ENCODE results near the gene TMC3. TPM values are rescaled to one million over a fixed set of nuclear protein-coding genes. Genes with fewer than 3 reads are reported as not detected.

The TMC3 gene
- polyA plus RNA-seq, 1 of the 3 experiments (the other 2 are of a cell fraction): not detected

GRCh38 chr15:81407718-81408117 lies 33.7 kb upstream of the TMC3 start:
- no peaks in the 10 kb centered on the region for H4K20me1 ChIP-seq (ENCODE audit: insufficient read depth)
- ChIA-PET CTCF (interaction anchor here (1.0 to 7.3 kb wide), 5 partner anchors 7 to 1123 kb away, joined by 3 to 93 read pairs (median 38); no protein-coding TSS in a partner anchor), POLR2A (no interaction called here)
- no peaks in the 10 kb centered on the region for H3K79me2 ChIP-seq (ENCODE audit: insufficient read depth)
- no peaks in the 10 kb centered on the region for H3K9me3 ChIP-seq
- TF ChIP-seq, protein P1, sequence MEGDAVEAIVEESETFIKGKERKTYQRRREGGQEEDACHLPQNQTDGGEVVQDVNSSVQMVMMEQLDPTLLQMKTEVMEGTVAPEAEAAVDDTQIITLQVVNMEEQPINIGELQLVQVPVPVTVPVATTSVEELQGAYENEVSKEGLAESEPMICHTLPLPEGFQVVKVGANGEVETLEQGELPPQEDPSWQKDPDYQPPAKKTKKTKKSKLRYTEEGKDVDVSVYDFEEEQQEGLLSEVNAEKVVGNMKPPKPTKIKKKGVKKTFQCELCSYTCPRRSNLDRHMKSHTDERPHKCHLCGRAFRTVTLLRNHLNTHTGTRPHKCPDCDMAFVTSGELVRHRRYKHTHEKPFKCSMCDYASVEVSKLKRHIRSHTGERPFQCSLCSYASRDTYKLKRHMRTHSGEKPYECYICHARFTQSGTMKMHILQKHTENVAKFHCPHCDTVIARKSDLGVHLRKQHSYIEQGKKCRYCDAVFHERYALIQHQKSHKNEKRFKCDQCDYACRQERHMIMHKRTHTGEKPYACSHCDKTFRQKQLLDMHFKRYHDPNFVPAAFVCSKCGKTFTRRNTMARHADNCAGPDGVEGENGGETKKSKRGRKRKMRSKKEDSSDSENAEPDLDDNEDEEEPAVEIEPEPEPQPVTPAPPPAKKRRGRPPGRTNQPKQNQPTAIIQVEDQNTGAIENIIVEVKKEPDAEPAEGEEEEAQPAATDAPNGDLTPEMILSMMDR (IDR thresholded peaks at IDR 0.05): no peak
- no peak for TF ChIP-seq RAD21 (IDR thresholded peaks at IDR 0.05; ENCODE audit: low read length)
- TF ChIP-seq, protein P2, sequence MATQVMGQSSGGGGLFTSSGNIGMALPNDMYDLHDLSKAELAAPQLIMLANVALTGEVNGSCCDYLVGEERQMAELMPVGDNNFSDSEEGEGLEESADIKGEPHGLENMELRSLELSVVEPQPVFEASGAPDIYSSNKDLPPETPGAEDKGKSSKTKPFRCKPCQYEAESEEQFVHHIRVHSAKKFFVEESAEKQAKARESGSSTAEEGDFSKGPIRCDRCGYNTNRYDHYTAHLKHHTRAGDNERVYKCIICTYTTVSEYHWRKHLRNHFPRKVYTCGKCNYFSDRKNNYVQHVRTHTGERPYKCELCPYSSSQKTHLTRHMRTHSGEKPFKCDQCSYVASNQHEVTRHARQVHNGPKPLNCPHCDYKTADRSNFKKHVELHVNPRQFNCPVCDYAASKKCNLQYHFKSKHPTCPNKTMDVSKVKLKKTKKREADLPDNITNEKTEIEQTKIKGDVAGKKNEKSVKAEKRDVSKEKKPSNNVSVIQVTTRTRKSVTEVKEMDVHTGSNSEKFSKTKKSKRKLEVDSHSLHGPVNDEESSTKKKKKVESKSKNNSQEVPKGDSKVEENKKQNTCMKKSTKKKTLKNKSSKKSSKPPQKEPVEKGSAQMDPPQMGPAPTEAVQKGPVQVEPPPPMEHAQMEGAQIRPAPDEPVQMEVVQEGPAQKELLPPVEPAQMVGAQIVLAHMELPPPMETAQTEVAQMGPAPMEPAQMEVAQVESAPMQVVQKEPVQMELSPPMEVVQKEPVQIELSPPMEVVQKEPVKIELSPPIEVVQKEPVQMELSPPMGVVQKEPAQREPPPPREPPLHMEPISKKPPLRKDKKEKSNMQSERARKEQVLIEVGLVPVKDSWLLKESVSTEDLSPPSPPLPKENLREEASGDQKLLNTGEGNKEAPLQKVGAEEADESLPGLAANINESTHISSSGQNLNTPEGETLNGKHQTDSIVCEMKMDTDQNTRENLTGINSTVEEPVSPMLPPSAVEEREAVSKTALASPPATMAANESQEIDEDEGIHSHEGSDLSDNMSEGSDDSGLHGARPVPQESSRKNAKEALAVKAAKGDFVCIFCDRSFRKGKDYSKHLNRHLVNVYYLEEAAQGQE (IDR thresholded peaks at IDR 0.05; ENCODE audit: low read depth, low read length): no peak
- TF ChIP-seq RXRA (IDR thresholded peaks at IDR 0.05; ENCODE audit: borderline replicate concordance, low read depth): no peak
- TF ChIP-seq, protein P3, sequence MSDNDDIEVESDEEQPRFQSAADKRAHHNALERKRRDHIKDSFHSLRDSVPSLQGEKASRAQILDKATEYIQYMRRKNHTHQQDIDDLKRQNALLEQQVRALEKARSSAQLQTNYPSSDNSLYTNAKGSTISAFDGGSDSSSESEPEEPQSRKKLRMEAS (IDR thresholded peaks at IDR 0.05; ENCODE audit: low read depth): no peak
- TF ChIP-seq USF2 (IDR thresholded peaks at IDR 0.05; ENCODE audit: borderline replicate concordance, low read depth, low read length): no peak
- TF ChIP-seq RCOR1 (IDR thresholded peaks at IDR 0.05; ENCODE audit: low read length): no peak
- no peak for TF ChIP-seq SIN3A (IDR thresholded peaks at IDR 0.05; ENCODE audit: borderline replicate concordance, low read depth, low read length)
- no peak for TF ChIP-seq SMC3 (IDR thresholded peaks at IDR 0.05; ENCODE audit: low read depth, low read length)
- H3K27me3 ChIP-seq (ENCODE audit: insufficient read depth): no peaks in the 10 kb centered on the region
- H3K36me3 ChIP-seq (replicated peaks in 1 of 2; ENCODE audit: control insufficient read depth in 1 of 2, insufficient read depth in 2 of 2, low read length in 1 of 2): no peaks in the 10 kb centered on the region
- H3K4me3 ChIP-seq (ENCODE audit: low read depth in 2 of 2, low read length in 1 of 2): no peak overlapping the region
- no peaks in the 10 kb centered on the region for H3F3A ChIP-seq (replicated peaks; ENCODE audit: insufficient read depth)
- 59% methylated on average over 10 of the region's 10 CpGs for WGBS (ENCODE audit: low lambda C conversion rate)
- H3K9ac ChIP-seq: no peak overlapping the region
- no peaks in the 10 kb centered on the region for H3K9me2 ChIP-seq
- H3K4me2 ChIP-seq: no peak overlapping the region
- H3K4me1 ChIP-seq (ENCODE audit: control insufficient read depth in 1 of 2, insufficient read depth in 2 of 2, low read depth in 1 of 2, low read length in 1 of 2): peaks cover 0 to 17% of the 10 kb centered on the region in 2 experiments; a peak in 2 of 4 replicates
- no peak overlapping the region for H3K27ac ChIP-seq (ENCODE audit: low read depth in 2 of 2, low read length in 1 of 2)
- no peak for DNase-seq
- H2AFZ ChIP-seq (ENCODE audit: low read depth): no peak overlapping the region

DNA sequence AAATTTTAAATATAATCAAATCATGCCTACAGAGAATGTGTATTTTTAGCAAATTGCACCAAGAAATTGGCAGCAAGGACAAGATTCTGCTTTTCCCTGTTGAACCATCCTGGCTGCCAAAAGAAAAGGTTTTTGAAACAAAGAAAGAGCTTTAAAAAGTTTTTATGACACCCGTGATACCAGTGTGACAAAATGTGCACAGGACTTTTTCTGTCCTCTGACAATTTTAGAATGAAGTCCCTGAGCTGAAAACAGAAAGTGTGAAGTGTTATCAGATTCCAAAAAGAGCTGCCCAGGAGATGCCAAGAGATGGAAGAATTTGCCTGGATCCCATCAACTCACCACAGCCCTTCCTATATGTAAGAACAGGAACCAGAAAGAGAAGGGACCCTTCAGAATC lies 33.2 kb upstream of the TMC3 start:
- H4K20me1 ChIP-seq (ENCODE audit: insufficient read depth): no peaks in the 10 kb centered on the region
- H3K4me1 ChIP-seq (ENCODE audit: control insufficient read depth in 1 of 2, insufficient read depth in 2 of 2, low read depth in 1 of 2, low read length in 1 of 2): peaks cover 0 to 17% of the 10 kb centered on the region in 2 experiments; a peak in 2 of 4 replicates
- no peaks in the 10 kb centered on the region for H3K9me2 ChIP-seq
- TF ChIP-seq, protein P4, sequence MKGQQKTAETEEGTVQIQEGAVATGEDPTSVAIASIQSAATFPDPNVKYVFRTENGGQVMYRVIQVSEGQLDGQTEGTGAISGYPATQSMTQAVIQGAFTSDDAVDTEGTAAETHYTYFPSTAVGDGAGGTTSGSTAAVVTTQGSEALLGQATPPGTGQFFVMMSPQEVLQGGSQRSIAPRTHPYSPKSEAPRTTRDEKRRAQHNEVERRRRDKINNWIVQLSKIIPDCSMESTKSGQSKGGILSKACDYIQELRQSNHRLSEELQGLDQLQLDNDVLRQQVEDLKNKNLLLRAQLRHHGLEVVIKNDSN (IDR thresholded peaks at IDR 0.05; ENCODE audit: borderline replicate concordance, low read depth): no peak
- TF ChIP-seq NFIC (IDR thresholded peaks at IDR 0.05; ENCODE audit: borderline replicate concordance): no peak
- TF ChIP-seq, protein P5, sequence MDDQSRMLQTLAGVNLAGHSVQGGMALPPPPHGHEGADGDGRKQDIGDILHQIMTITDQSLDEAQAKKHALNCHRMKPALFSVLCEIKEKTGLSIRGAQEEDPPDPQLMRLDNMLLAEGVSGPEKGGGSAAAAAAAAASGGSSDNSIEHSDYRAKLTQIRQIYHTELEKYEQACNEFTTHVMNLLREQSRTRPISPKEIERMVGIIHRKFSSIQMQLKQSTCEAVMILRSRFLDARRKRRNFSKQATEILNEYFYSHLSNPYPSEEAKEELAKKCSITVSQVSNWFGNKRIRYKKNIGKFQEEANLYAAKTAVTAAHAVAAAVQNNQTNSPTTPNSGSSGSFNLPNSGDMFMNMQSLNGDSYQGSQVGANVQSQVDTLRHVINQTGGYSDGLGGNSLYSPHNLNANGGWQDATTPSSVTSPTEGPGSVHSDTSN (IDR thresholded peaks at IDR 0.05): no peak
- no peak for TF ChIP-seq FOXJ3 (CRISPR knock-in tag; IDR thresholded peaks at IDR 0.05)
- no peak for TF ChIP-seq SIN3A (IDR thresholded peaks at IDR 0.05; ENCODE audit: borderline replicate concordance, low read depth, low read length)
- no peaks in the 10 kb centered on the region for H3K27me3 ChIP-seq (ENCODE audit: insufficient read depth)
- no peak overlapping the region for H3K4me2 ChIP-seq
- no peak overlapping the region for H3K9ac ChIP-seq
- DNase-seq: no peak
- CTCF ChIA-PET: interaction anchor here (0.9 to 7.3 kb wide), 5 partner anchors 19 to 1124 kb away, joined by 3 to 93 read pairs (median 5); no protein-coding TSS in a partner anchor
- H3K27ac ChIP-seq (ENCODE audit: low read depth in 2 of 2, low read length in 1 of 2): no peak overlapping the region
- no peak overlapping the region for H2AFZ ChIP-seq (ENCODE audit: low read depth)
- no peaks in the 10 kb centered on the region for H3F3A ChIP-seq (replicated peaks; ENCODE audit: insufficient read depth)
- WGBS (ENCODE audit: low lambda C conversion rate): 9% methylated on average over 1 of the region's 1 CpG
- no peaks in the 10 kb centered on the region for H3K36me3 ChIP-seq (replicated peaks in 1 of 2; ENCODE audit: control insufficient read depth in 1 of 2, insufficient read depth in 2 of 2, low read length in 1 of 2)
- no peaks in the 10 kb centered on the region for H3K79me2 ChIP-seq (ENCODE audit: insufficient read depth)
- no peak overlapping the region for H3K4me3 ChIP-seq (ENCODE audit: low read depth in 2 of 2, low read length in 1 of 2)
- no peaks in the 10 kb centered on the region for H3K9me3 ChIP-seq
- POLR2A ChIA-PET: no interaction called here
